ENCODE measurements around the gene HEATR5A. TPM values are rescaled to one million over a fixed set of nuclear protein-coding genes. Genes with fewer than 3 reads are reported as not detected.
A peak's percentile ranks its signal among the peaks of the same experiment; 100 is the strongest.

The HEATR5A gene
- total and polyA plus RNA-seq, 2 donors from 2014 or later: 8.0 to 30.4 TPM

- FAIRE-seq: no peak
- intact Hi-C loops (cut with DNase I): no loop called here
These were observed 94.2 kb downstream of the HEATR5A start for GRCh38 chr14:31326111-31326510.

GRCh38 chr14:31323419-31323818 is 96.9 kb downstream of the HEATR5A start:
- H3K36me3 ChIP-seq (ENCODE audit: control insufficient read depth in 2 of 3, insufficient read depth in 3 of 3, low read length in 3 of 3): peaks cover 0 to 4% (median 0%) of the 10 kb centered on the region in 3 donors
- H3K27me3 ChIP-seq (ENCODE audit: control insufficient read depth, insufficient read depth, low read length): no peaks in the 10 kb centered on the region
- no peak for TF ChIP-seq CTCF (IDR thresholded peaks at IDR 0.05; ENCODE audit: borderline replicate concordance, extremely low read depth, insufficient read depth)
- no peak for DNase-seq
- intact Hi-C loops (cut with DNase I): no loop called here
- FAIRE-seq: no peak
- no peak overlapping the region for H3K9ac ChIP-seq (ENCODE audit: low read length in 3 of 3)
- no peaks in the 10 kb centered on the region for H3K9me3 ChIP-seq (ENCODE audit: control insufficient read depth in 2 of 3, insufficient read depth in 1 of 3, low read length in 3 of 3)
- no peak overlapping the region for H3K4me3 ChIP-seq (ENCODE audit: low read length in 3 of 3)
- H3K4me1 ChIP-seq (ENCODE audit: control insufficient read depth in 2 of 3, insufficient read depth in 2 of 3, low read depth in 1 of 3, low read length in 3 of 3): no peaks in the 10 kb centered on the region
- H3K27ac ChIP-seq (ENCODE audit: low read depth in 2 of 2, low read length in 2 of 2): no peak overlapping the region

More at GRCh38 chr14:31326111-31326510, 94.2 kb downstream of the HEATR5A start:
- H3K4me1 ChIP-seq (ENCODE audit: control insufficient read depth in 2 of 3, insufficient read depth in 2 of 3, low read depth in 1 of 3, low read length in 3 of 3): no peaks in the 10 kb centered on the region
- no peak overlapping the region for H3K27ac ChIP-seq (ENCODE audit: low read depth in 2 of 2, low read length in 2 of 2)
- peak in 1 of 5 donors; percentile 10 for DNase-seq
- no peak overlapping the region for H3K4me3 ChIP-seq (ENCODE audit: low read length in 3 of 3)
- TF ChIP-seq CTCF (IDR thresholded peaks at IDR 0.05; ENCODE audit: borderline replicate concordance, extremely low read depth, insufficient read depth): no peak
- H3K9me3 ChIP-seq (ENCODE audit: control insufficient read depth in 2 of 3, insufficient read depth in 1 of 3, low read length in 3 of 3): no peaks in the 10 kb centered on the region
- H3K9ac ChIP-seq (ENCODE audit: low read length in 3 of 3): no peak overlapping the region
- H3K27me3 ChIP-seq (ENCODE audit: control insufficient read depth, insufficient read depth, low read length): no peaks in the 10 kb centered on the region
- H3K36me3 ChIP-seq (ENCODE audit: control insufficient read depth in 2 of 3, insufficient read depth in 3 of 3, low read length in 3 of 3): no peaks in the 10 kb centered on the region

GRCh38 chr14:31320922-31321766 is 99.2 kb downstream of the HEATR5A start:
- no peak overlapping the region for H3K9ac ChIP-seq (ENCODE audit: low read length in 3 of 3)

More at GRCh38 chr14:31320922-31321766, 99.2 kb downstream of the HEATR5A start:
- Histone ChIP-seq H3K9me3 (ENCODE audit: control insufficient read depth in 2 of 3, insufficient read depth in 1 of 3, low read length in 3 of 3) (no peaks in the 10 kb centered on the region), H3K36me3 (ENCODE audit: control insufficient read depth in 2 of 3, insufficient read depth in 3 of 3, low read length in 3 of 3) (peaks cover 0 to 4% (median 0%) of the 10 kb centered on the region in 3 donors), H3K27me3 (ENCODE audit: control insufficient read depth, insufficient read depth, low read length) (no peaks in the 10 kb centered on the region), H3K4me1 (ENCODE audit: control insufficient read depth in 2 of 3, insufficient read depth in 2 of 3, low read depth in 1 of 3, low read length in 3 of 3) (no peaks in the 10 kb centered on the region), H3K27ac (ENCODE audit: low read depth in 2 of 2, low read length in 2 of 2) (no peak overlapping the region), H3K4me3 (ENCODE audit: low read length in 3 of 3) (no peak overlapping the region)
- intact Hi-C loops (cut with DNase I): no loop called here
- DNase-seq: peak in 1 of 5 donors; percentile 11
- no peak for FAIRE-seq
- TF ChIP-seq CTCF (IDR thresholded peaks at IDR 0.05; ENCODE audit: borderline replicate concordance, extremely low read depth, insufficient read depth): no peak

Data from kidney (tissue), 14 donors.